GM13977 (cell line): Measurements from ENCODE around the gene AKR1C4.

ENCODE experiments used
- DNase-seq: peaks from one replicate; pipeline ENCODE4 v3.0.0; 2012; ENCODE audit warnings: low spot score
- CTCF ChIP-seq: IDR thresholded peaks from 2 replicates; pipeline ENCODE4 v1.5.1; 2012; ENCODE audit warnings: mild to moderate bottlenecking, control low read depth; ENCODE audit not compliant: insufficient read depth; ENCODE audit errors: extremely low read depth, missing control alignments
- in situ Hi-C: fragments of 300-500 bp; cut with MboI; formaldehyde crosslinking; loops from one replicate; pipeline ENCODE4 v1.12.0; 2022; ENCODE audit warnings: low sequenced_read_pairs, low pct_unique_long_range_greater_than_20kb, mixed read lengths, inconsistent platforms; ENCODE audit not compliant: unreplicated experiment

AKR1C4 gene

GRCh38 chr10:5265139-5265538 lies 68.5 kb downstream of the AKR1C4 start:
- no peak for DNase-seq
- no peak for TF ChIP-seq CTCF
- in situ Hi-C loops, result no loop called here

- TF ChIP-seq CTCF, result no peak
- DNase-seq, result no peak
- in situ Hi-C loops, result no loop called here
Measured at GRCh38 chr10:5266351-5266750, 69.7 kb downstream of the AKR1C4 start.

GRCh38 chr10:5266804-5267203 lies 70.2 kb downstream of the AKR1C4 start:
- in situ Hi-C loops, result no loop called here
- no peak for DNase-seq
- no peak for TF ChIP-seq CTCF

GRCh38 chr10:5268234-5268633 lies 71.6 kb downstream of the AKR1C4 start:
- TF ChIP-seq CTCF, result no peak
- in situ Hi-C loops, result no loop called here
- no peak for DNase-seq
